H9 (cell line): Measurements from ENCODE around the gene CYP39A1. TPM values are rescaled to one million over a fixed set of nuclear protein-coding genes. Genes with fewer than 3 reads are reported as not detected.

Source experiments
- DNase-seq: peaks from one replicate; pipeline ENCODE4 v3.0.0-alpha.2; 2017
- H2AFZ ChIP-seq: one replicate; pipeline ENCODE4 v1.6.1; 2013; ENCODE audit warnings: mild to moderate bottlenecking, low read length, control low read depth, moderate library complexity
- H2AK5ac ChIP-seq: 2 replicates; pipeline ENCODE4 v1.6.1; 2013; ENCODE audit warnings: low read length, control low read depth, mixed read lengths; ENCODE audit not compliant: insufficient read length
- H2BK120ac ChIP-seq: one replicate; pipeline ENCODE4 v1.6.1; 2013; ENCODE audit warnings: low read depth, mild to moderate bottlenecking, low read length, control low read depth, inconsistent platforms; ENCODE audit not compliant: poor library complexity, severe bottlenecking
- H2BK12ac ChIP-seq: 2 replicates; pipeline ENCODE4 v1.6.1; 2013; ENCODE audit warnings: low read length, control low read depth, mixed read lengths, low read depth; ENCODE audit not compliant: insufficient read length
- H2BK15ac ChIP-seq: 2 replicates; pipeline ENCODE4 v1.6.1; 2013; ENCODE audit warnings: low read depth, low read length, control low read depth
- H2BK20ac ChIP-seq: one replicate; pipeline ENCODE4 v1.6.1; 2013; ENCODE audit warnings: low read depth, mild to moderate bottlenecking, low read length, control low read depth, inconsistent platforms; ENCODE audit not compliant: poor library complexity, severe bottlenecking
- H2BK5ac ChIP-seq: 2 replicates; pipeline ENCODE4 v1.6.1; 2013; ENCODE audit warnings: low read length, control low read depth, mixed read lengths; ENCODE audit not compliant: insufficient read length
- H3K14ac ChIP-seq: 2 replicates; pipeline ENCODE4 v1.6.1; 2013; ENCODE audit warnings: low read length, control low read depth; ENCODE audit not compliant: insufficient read depth
- H3K18ac ChIP-seq: 2 replicates; pipeline ENCODE4 v1.6.1; 2013; ENCODE audit warnings: low read depth, mild to moderate bottlenecking, mixed read lengths, low read length, control low read depth; ENCODE audit not compliant: insufficient read length
- H3K23ac ChIP-seq: 2 replicates; pipeline ENCODE4 v1.6.1; 2013; ENCODE audit warnings: low read length, control low read depth, mixed read lengths, low read depth; ENCODE audit not compliant: insufficient read length
- H3K23me2 ChIP-seq: 2 replicates; pipeline ENCODE4 v1.6.1; 2013; ENCODE audit warnings: low read depth, mild to moderate bottlenecking, mixed read lengths, low read length, control low read depth; ENCODE audit not compliant: insufficient read length, poor library complexity, severe bottlenecking
- H3K27ac ChIP-seq: 2 replicates; pipeline ENCODE4 v1.5.1; 2013; ENCODE audit warnings: low read length, control low read depth, mixed read lengths, low read depth; ENCODE audit not compliant: insufficient read length
- H3K27me3 ChIP-seq: 2 replicates; pipeline ENCODE4 v1.6.1; 2013; ENCODE audit warnings: low read length, control low read depth, inconsistent platforms; ENCODE audit not compliant: insufficient read depth
- H3K4ac ChIP-seq: 2 replicates; pipeline ENCODE4 v1.6.1; 2013; ENCODE audit warnings: low read depth, mild to moderate bottlenecking, control low read depth, inconsistent platforms, low read length, moderate library complexity
- H3K4me1 ChIP-seq: 2 replicates; pipeline ENCODE4 v1.6.1; 2013; ENCODE audit warnings: low read length, control low read depth, inconsistent platforms; ENCODE audit not compliant: insufficient read depth
- H3K4me2 ChIP-seq: 2 replicates; pipeline ENCODE4 v1.6.1; 2013; ENCODE audit warnings: low read length, control low read depth, mixed read lengths; ENCODE audit not compliant: insufficient read length, insufficient read depth
- H3K56ac ChIP-seq: 2 replicates; pipeline ENCODE4 v1.6.1; 2013; ENCODE audit warnings: low read depth, mild to moderate bottlenecking, mixed read lengths, low read length, control low read depth; ENCODE audit not compliant: insufficient read length
- H3K79me1 ChIP-seq: 2 replicates; pipeline ENCODE4 v1.6.1; 2013; ENCODE audit warnings: low read depth, mild to moderate bottlenecking, moderate library complexity, low read length, control low read depth, inconsistent platforms; ENCODE audit not compliant: insufficient read depth, poor library complexity, severe bottlenecking
- H3K79me2 ChIP-seq: 2 replicates; pipeline ENCODE4 v1.6.1; 2013; ENCODE audit warnings: low read length, control low read depth, inconsistent platforms; ENCODE audit not compliant: insufficient read depth
- H3K9ac ChIP-seq: 2 replicates; pipeline ENCODE4 v1.6.1; 2013; ENCODE audit warnings: low read length, control low read depth, mixed read lengths; ENCODE audit not compliant: insufficient read length; ENCODE audit errors: extremely low read depth
- H3K9me3 ChIP-seq: one replicate; pipeline ENCODE4 v1.6.1; 2013; ENCODE audit warnings: low read depth, low read length, inconsistent platforms; ENCODE audit not compliant: control insufficient read depth
- H3T11ph ChIP-seq: one replicate; pipeline ENCODE4 v1.6.1; 2013; ENCODE audit warnings: mild to moderate bottlenecking, low read length, control low read depth, inconsistent platforms
- H4K20me1 ChIP-seq: one replicate; pipeline ENCODE4 v1.6.1; 2013; ENCODE audit not compliant: control insufficient read depth, insufficient read length, insufficient read depth
- H4K5ac ChIP-seq: 2 replicates; pipeline ENCODE4 v1.6.1; 2013; ENCODE audit warnings: low read depth, mild to moderate bottlenecking, mixed read lengths, low read length, control low read depth; ENCODE audit not compliant: insufficient read length
- H4K8ac ChIP-seq: replicated peaks from 2 replicates; pipeline ENCODE4 v1.6.1; 2013; ENCODE audit warnings: low read length, control low read depth, mixed read lengths, low read depth; ENCODE audit not compliant: insufficient read length
- H4K91ac ChIP-seq: 2 replicates; pipeline ENCODE4 v1.6.1; 2013; ENCODE audit warnings: low read depth, mild to moderate bottlenecking, moderate library complexity, mixed read lengths, low read length, control low read depth; ENCODE audit not compliant: insufficient read length
- H3K27ac Mint-ChIP-seq, 3 experiments: 2 replicates in 2 of 3; 3 replicates in 1 of 3; pipeline ENCODE4 v1.8.0; 2020 to 2021; ENCODE audit warnings: mixed read lengths in 3 of 3, mild to moderate bottlenecking in 1 of 3, moderate library complexity in 1 of 3
- H3K27me3 Mint-ChIP-seq: 2 replicates; pipeline ENCODE4 v1.8.0; 2021; ENCODE audit warnings: low read depth, mild to moderate bottlenecking, moderate library complexity, mixed read lengths
- H3K36me3 Mint-ChIP-seq, 3 experiments: 2 replicates in 2 of 3; 3 replicates in 1 of 3; pipeline ENCODE4 v1.8.0; 2020 to 2021; ENCODE audit warnings: low read depth in 3 of 3, mixed read lengths in 3 of 3; ENCODE audit not compliant: insufficient read depth in 1 of 3
- H3K4me1 Mint-ChIP-seq, 2 experiments: 2 replicates each; pipeline ENCODE4 v1.8.0; 2020; ENCODE audit warnings: mixed read lengths in 2 of 2
- H3K4me3 Mint-ChIP-seq, 2 experiments: 2 replicates in 1 of 2; 3 replicates in 1 of 2; pipeline ENCODE4 v1.8.0; 2020 to 2021; ENCODE audit warnings: mild to moderate bottlenecking in 2 of 2, mixed read lengths in 2 of 2, moderate library complexity in 1 of 2
- H3K9me3 Mint-ChIP-seq, 2 experiments: 2 replicates in 1 of 2; 3 replicates in 1 of 2; pipeline ENCODE4 v1.8.0; 2020; ENCODE audit warnings: mild to moderate bottlenecking in 2 of 2, mixed read lengths in 2 of 2, moderate library complexity in 1 of 2
- WGBS: extraction: QIAGEN DNeasy Blood & Tissue Kit; methylation state at CpG from one replicate; pipeline ENCODE4 v1.1.7; 2013; ENCODE audit warnings: missing lambda C conversion rate, low lambda C conversion rate, mixed read lengths; ENCODE audit not compliant: insufficient read length; ENCODE audit errors: extremely low coverage; 5-methylcytosine and 5-hydroxymethylcytosine counted together
- total RNA-seq: library from RNA; stranded (reverse); gene quantifications from 2 replicates; pipeline ENCODE4 v1.2.1, GENCODE V29; 2021
- TF ChIP-seq, protein P1 (sequence below): fragments of 200-600 bp; sonication (generic); conservative IDR thresholded peaks from 3 replicates; pipeline ENCODE4 v1.8.0; 2021; ENCODE audit warnings: antibody characterized with exemption, mild to moderate bottlenecking

Gene CYP39A1
- total RNA-seq, 1 experiment from 2014 or later = 0.50 TPM

DNA sequence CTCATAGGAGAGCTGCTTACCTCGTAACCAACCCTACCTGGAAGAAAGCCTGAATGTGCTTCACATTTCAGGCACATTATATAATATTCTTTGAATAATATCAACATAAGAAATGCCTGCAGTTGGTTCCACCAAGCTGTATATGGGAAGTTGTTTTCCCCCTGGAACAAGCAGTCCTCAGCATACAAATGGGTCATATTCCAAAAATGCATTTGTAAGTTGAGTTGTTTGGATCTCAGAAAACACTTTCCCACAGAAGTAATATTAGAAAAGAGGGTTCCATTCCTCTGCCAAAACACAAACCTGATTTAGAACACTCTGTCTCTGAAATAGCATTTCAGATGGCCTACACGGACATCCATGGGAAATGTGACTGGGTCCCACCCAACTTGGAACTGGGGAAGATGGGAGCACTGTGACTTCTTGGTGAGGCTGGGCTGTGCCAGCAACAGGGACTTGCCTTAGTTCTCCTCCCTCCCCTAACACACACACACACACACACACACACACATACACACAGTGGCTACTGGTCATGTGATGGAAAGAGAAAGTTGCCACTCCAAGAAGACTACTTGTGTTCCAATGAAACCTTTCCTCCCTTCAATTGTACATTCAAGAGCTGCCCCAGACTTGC, 150.0 kb downstream of the CYP39A1 start:
- DNase-seq = no peak
- no peaks in the 10 kb centered on the region for H3K4me1 ChIP-seq
- H2BK120ac ChIP-seq = no peak overlapping the region
- no peak overlapping the region for H3K14ac ChIP-seq
- H3T11ph ChIP-seq = no peak overlapping the region
- Mint-ChIP-seq H3K9me3 (no peaks in the 10 kb centered on the region), H3K27ac (no peak overlapping the region), H3K27me3 (no peaks in the 10 kb centered on the region), H3K36me3 (no peaks in the 10 kb centered on the region), H3K4me3 (no peak overlapping the region), H3K4me1 (no peaks in the 10 kb centered on the region)
- H3K79me2 ChIP-seq = no peaks in the 10 kb centered on the region; the same call in 1 of the 2 replicates
- no peak overlapping the region for H3K27ac ChIP-seq
- no peak overlapping the region for H3K18ac ChIP-seq
- WGBS = no CpG with 5 or more reads among the region's 2 CpGs
- TF ChIP-seq, protein P1, sequence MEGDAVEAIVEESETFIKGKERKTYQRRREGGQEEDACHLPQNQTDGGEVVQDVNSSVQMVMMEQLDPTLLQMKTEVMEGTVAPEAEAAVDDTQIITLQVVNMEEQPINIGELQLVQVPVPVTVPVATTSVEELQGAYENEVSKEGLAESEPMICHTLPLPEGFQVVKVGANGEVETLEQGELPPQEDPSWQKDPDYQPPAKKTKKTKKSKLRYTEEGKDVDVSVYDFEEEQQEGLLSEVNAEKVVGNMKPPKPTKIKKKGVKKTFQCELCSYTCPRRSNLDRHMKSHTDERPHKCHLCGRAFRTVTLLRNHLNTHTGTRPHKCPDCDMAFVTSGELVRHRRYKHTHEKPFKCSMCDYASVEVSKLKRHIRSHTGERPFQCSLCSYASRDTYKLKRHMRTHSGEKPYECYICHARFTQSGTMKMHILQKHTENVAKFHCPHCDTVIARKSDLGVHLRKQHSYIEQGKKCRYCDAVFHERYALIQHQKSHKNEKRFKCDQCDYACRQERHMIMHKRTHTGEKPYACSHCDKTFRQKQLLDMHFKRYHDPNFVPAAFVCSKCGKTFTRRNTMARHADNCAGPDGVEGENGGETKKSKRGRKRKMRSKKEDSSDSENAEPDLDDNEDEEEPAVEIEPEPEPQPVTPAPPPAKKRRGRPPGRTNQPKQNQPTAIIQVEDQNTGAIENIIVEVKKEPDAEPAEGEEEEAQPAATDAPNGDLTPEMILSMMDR = no peak
- no peak overlapping the region for H2AK5ac ChIP-seq
- no peak overlapping the region for H4K91ac ChIP-seq
- no peak overlapping the region for H3K23ac ChIP-seq
- no peak overlapping the region for H2AFZ ChIP-seq
- no peaks in the 10 kb centered on the region for H3K27me3 ChIP-seq
- H4K5ac ChIP-seq = no peak overlapping the region
- no peak overlapping the region for H2BK20ac ChIP-seq
- no peak overlapping the region for H3K9ac ChIP-seq
- H3K4me2 ChIP-seq = no peak overlapping the region
- H3K56ac ChIP-seq = no peak overlapping the region
- H2BK12ac ChIP-seq = no peak overlapping the region
- no peaks in the 10 kb centered on the region for H3K79me1 ChIP-seq
- no peaks in the 10 kb centered on the region for H3K23me2 ChIP-seq
- H4K20me1 ChIP-seq = no peaks in the 10 kb centered on the region
- no peak overlapping the region for H2BK5ac ChIP-seq
- no peak overlapping the region for H4K8ac ChIP-seq
- H2BK15ac ChIP-seq = no peak overlapping the region
- no peaks in the 10 kb centered on the region for H3K9me3 ChIP-seq
- no peak overlapping the region for H3K4ac ChIP-seq
